Neural progenitor cell (in vitro differentiated cells): ENCODE measurements around the gene TLE7. TPM values are rescaled to one million over a fixed set of nuclear protein-coding genes. Genes with fewer than 3 reads are reported as not detected.
A peak's percentile ranks its signal among the peaks of the same experiment; 100 is the strongest.

Source experiments
- DNase-seq: peaks from one replicate; pipeline ENCODE4 v3.0.0-alpha.2; 2016; ENCODE audit warnings: low spot score
- H2AFZ ChIP-seq: fragments of 200-600 bp; sonication (generic); replicated peaks from 2 replicates; pipeline ENCODE4 v1.6.1; 2016; ENCODE audit warnings: antibody characterized with exemption
- H3F3A ChIP-seq: fragments of 200-600 bp; sonication (generic); 2 replicates; pipeline ENCODE4 v1.6.1; 2016; ENCODE audit warnings: antibody characterized with exemption, low read depth
- H3K27ac ChIP-seq: fragments of 200-600 bp; sonication (generic); 2 replicates; pipeline ENCODE4 v1.5.1; 2016; ENCODE audit warnings: mild to moderate bottlenecking
- H3K27me3 ChIP-seq: fragments of 200-600 bp; sonication (generic); 2 replicates; pipeline ENCODE4 v1.6.1; 2016; ENCODE audit warnings: mild to moderate bottlenecking, moderate library complexity
- H3K36me3 ChIP-seq: fragments of 200-600 bp; sonication (generic); 2 replicates; pipeline ENCODE4 v1.5.1; 2016
- H3K4me1 ChIP-seq: fragments of 200-600 bp; sonication (generic); 2 replicates; pipeline ENCODE4 v1.6.1; 2016; ENCODE audit warnings: mixed run types
- H3K4me2 ChIP-seq: fragments of 200-600 bp; sonication (generic); 2 replicates; pipeline ENCODE4 v1.6.1; 2016
- H3K4me3 ChIP-seq: fragments of 200-600 bp; sonication (generic); 2 replicates; pipeline ENCODE4 v1.5.1; 2016
- H3K79me2 ChIP-seq: fragments of 200-600 bp; sonication (generic); 2 replicates; pipeline ENCODE4 v1.6.1; 2016; ENCODE audit warnings: low read depth
- H3K9ac ChIP-seq: fragments of 200-600 bp; sonication (generic); 2 replicates; pipeline ENCODE4 v1.6.1; 2016
- H3K9me3 ChIP-seq: fragments of 200-600 bp; sonication (generic); 2 replicates; pipeline ENCODE4 v1.5.1; 2016; ENCODE audit warnings: low read depth
- H4K20me1 ChIP-seq: fragments of 200-600 bp; sonication (generic); 2 replicates; pipeline ENCODE4 v1.6.1; 2016; ENCODE audit warnings: low read depth
- H3K27ac Mint-ChIP-seq: 3 replicates; pipeline ENCODE4 v1.8.0; 2021; ENCODE audit warnings: mixed read lengths
- H3K27me3 Mint-ChIP-seq: 2 replicates; pipeline ENCODE4 v1.8.0; 2022; ENCODE audit warnings: low read depth, mild to moderate bottlenecking, inconsistent platforms, moderate library complexity, mixed read lengths; ENCODE audit not compliant: insufficient read depth
- H3K36me3 Mint-ChIP-seq: 3 replicates; pipeline ENCODE4 v1.8.0; 2021; ENCODE audit warnings: mixed read lengths
- H3K4me1 Mint-ChIP-seq: 3 replicates; pipeline ENCODE4 v1.8.0; 2021; ENCODE audit warnings: mixed read lengths
- H3K4me3 Mint-ChIP-seq: 3 replicates; pipeline ENCODE4 v1.8.0; 2021; ENCODE audit warnings: mild to moderate bottlenecking, moderate library complexity, mixed read lengths
- H3K9me3 Mint-ChIP-seq: 3 replicates; pipeline ENCODE4 v1.8.0; 2020; ENCODE audit warnings: mixed read lengths
- CTCF ChIP-seq: fragments of 200-600 bp; sonication (generic); IDR thresholded peaks from 2 replicates; pipeline ENCODE4 v1.5.1; 2017; ENCODE audit warnings: antibody characterized with exemption, mild to moderate bottlenecking
- EZH2 ChIP-seq: fragments of 200-600 bp; sonication (generic); IDR thresholded peaks from 2 replicates; pipeline ENCODE4 v1.6.1; 2017; ENCODE audit warnings: antibody characterized with exemption, mild to moderate bottlenecking, moderate library complexity
- EZH2phosphoT487 ChIP-seq: fragments of 200-600 bp; sonication (generic); IDR thresholded peaks from 2 replicates; pipeline ENCODE4 v1.6.1; 2017; ENCODE audit warnings: antibody characterized with exemption
- total RNA-seq: library from RNA; depleted of rRNA; stranded (reverse); fragments of >200 nt; gene quantifications from 2 replicates; pipeline ENCODE4 v1.2.3, GENCODE V29; 2015; ENCODE audit warnings: low replicate concordance

Gene TLE7
- total RNA-seq, 1 donor from 2014 or later, result not detected

GRCh38 chr16:71480956-71481355 lies 39.1 kb upstream of the TLE7 start:
- Mint-ChIP-seq H3K27ac (no peak overlapping the region), H3K27me3 (no peaks in the 10 kb centered on the region), H3K9me3 (no peaks in the 10 kb centered on the region), H3K4me3 (no peak overlapping the region), H3K4me1 (peaks cover 13% of the 10 kb centered on the region), H3K36me3 (no peaks in the 10 kb centered on the region)
- peaks cover 9% of the 10 kb centered on the region for H3K79me2 ChIP-seq
- peaks cover 18% of the 10 kb centered on the region for H3F3A ChIP-seq
- no peak overlapping the region for H3K4me3 ChIP-seq
- no peaks in the 10 kb centered on the region for H3K27me3 ChIP-seq
- no peak for TF ChIP-seq EZH2
- no peak overlapping the region for H3K9ac ChIP-seq
- no peak overlapping the region for H2AFZ ChIP-seq
- H3K27ac ChIP-seq, result no peak overlapping the region
- DNase-seq, result no peak
- no peaks in the 10 kb centered on the region for H3K9me3 ChIP-seq
- no peaks in the 10 kb centered on the region for H3K36me3 ChIP-seq
- no peaks in the 10 kb centered on the region for H4K20me1 ChIP-seq
- H3K4me2 ChIP-seq, result no peak overlapping the region
- H3K4me1 ChIP-seq, result peaks cover 5% of the 10 kb centered on the region

GRCh38 chr16:71479420-71479819 lies 37.6 kb upstream of the TLE7 start:
- no peaks in the 10 kb centered on the region for H3K27me3 Mint-ChIP-seq
- H3K27ac Mint-ChIP-seq, result no peak overlapping the region
- no peak overlapping the region for H2AFZ ChIP-seq
- no peak for TF ChIP-seq EZH2
- peak; percentile 66 for TF ChIP-seq CTCF
- no peak overlapping the region for H3K27ac ChIP-seq
- H3K4me3 ChIP-seq, result no peak overlapping the region
- peaks cover 9% of the 10 kb centered on the region for H3K79me2 ChIP-seq
- H3K4me3 Mint-ChIP-seq, result no peak overlapping the region
- peak; percentile 60 for DNase-seq
- no peak overlapping the region for H3K9ac ChIP-seq
- H3K4me1 ChIP-seq, result peaks cover 5% of the 10 kb centered on the region
- H3K4me2 ChIP-seq, result no peak overlapping the region
- H3K9me3 Mint-ChIP-seq, result no peaks in the 10 kb centered on the region
- H3F3A ChIP-seq, result peaks cover 12% of the 10 kb centered on the region
- peaks cover 8% of the 10 kb centered on the region for H3K4me1 Mint-ChIP-seq
- no peaks in the 10 kb centered on the region for H3K27me3 ChIP-seq
- H4K20me1 ChIP-seq, result no peaks in the 10 kb centered on the region
- no peaks in the 10 kb centered on the region for H3K36me3 ChIP-seq
- no peaks in the 10 kb centered on the region for H3K36me3 Mint-ChIP-seq
- H3K9me3 ChIP-seq, result no peaks in the 10 kb centered on the region

GRCh38 chr16:71476457-71477124 lies 34.7 kb upstream of the TLE7 start:
- no peak overlapping the region for H3K27ac Mint-ChIP-seq
- Histone ChIP-seq H3K4me3 (no peak overlapping the region), H3K79me2 (no peaks in the 10 kb centered on the region), H3K36me3 (no peaks in the 10 kb centered on the region), H3K4me2 (no peak overlapping the region), H3K4me1 (no peaks in the 10 kb centered on the region), H3K9me3 (no peaks in the 10 kb centered on the region), H2AFZ (no peak overlapping the region), H3F3A (no peaks in the 10 kb centered on the region), H4K20me1 (no peaks in the 10 kb centered on the region), H3K27me3 (no peaks in the 10 kb centered on the region), H3K27ac (no peak overlapping the region), H3K9ac (no peak overlapping the region)
- no peak for DNase-seq
- H3K36me3 Mint-ChIP-seq, result no peaks in the 10 kb centered on the region
- TF ChIP-seq CTCF (no peak), EZH2phosphoT487 (no peak), EZH2 (no peak)
- H3K4me1 Mint-ChIP-seq, result no peaks in the 10 kb centered on the region
- no peaks in the 10 kb centered on the region for H3K9me3 Mint-ChIP-seq
- H3K27me3 Mint-ChIP-seq, result no peaks in the 10 kb centered on the region
- no peak overlapping the region for H3K4me3 Mint-ChIP-seq

GRCh38 chr16:71474864-71475263 lies 33.0 kb upstream of the TLE7 start:
- TF ChIP-seq CTCF (no peak), EZH2 (no peak), EZH2phosphoT487 (no peak)
- Histone ChIP-seq H3K4me1 (no peaks in the 10 kb centered on the region), H3K4me2 (no peak overlapping the region), H3K4me3 (no peak overlapping the region), H3K27ac (no peak overlapping the region), H3K79me2 (no peaks in the 10 kb centered on the region), H3K9ac (no peak overlapping the region), H2AFZ (no peak overlapping the region), H4K20me1 (no peaks in the 10 kb centered on the region), H3K27me3 (no peaks in the 10 kb centered on the region), H3K9me3 (no peaks in the 10 kb centered on the region), H3K36me3 (no peaks in the 10 kb centered on the region), H3F3A (no peaks in the 10 kb centered on the region)
- no peaks in the 10 kb centered on the region for H3K36me3 Mint-ChIP-seq
- H3K4me1 Mint-ChIP-seq, result no peaks in the 10 kb centered on the region
- no peak overlapping the region for H3K27ac Mint-ChIP-seq
- DNase-seq, result no peak
- no peaks in the 10 kb centered on the region for H3K9me3 Mint-ChIP-seq
- H3K4me3 Mint-ChIP-seq, result no peak overlapping the region
- H3K27me3 Mint-ChIP-seq, result no peaks in the 10 kb centered on the region
